GM23338 (cell line): Measurements from ENCODE around the gene LDLRAD3. TPM values are rescaled to one million over a fixed set of nuclear protein-coding genes. Genes with fewer than 3 reads are reported as not detected.
A peak's percentile ranks its signal among the peaks of the same experiment; 100 is the strongest.

ENCODE experiments used
- ATAC-seq: fragments of 200-7000 bp; cut with Tn5 transposase; 3 replicates; pipeline ENCODE4 v1.9.1; 2020
- DNase-seq: peaks from one replicate; pipeline ENCODE4 v3.0.0-alpha.2; 2015; ENCODE audit warnings: low spot score
- H2AFZ ChIP-seq: fragments of 200-600 bp; sonication (generic); 2 replicates; pipeline ENCODE4 v1.8.0; 2016; ENCODE audit warnings: antibody characterized with exemption, mild to moderate bottlenecking, moderate library complexity
- H3F3A ChIP-seq: fragments of 200-600 bp; sonication (generic); replicated peaks from 2 replicates; pipeline ENCODE4 v1.8.0; 2017; ENCODE audit warnings: antibody characterized with exemption, mixed run types, low read depth
- H3K27ac ChIP-seq: fragments of 200-600 bp; sonication (generic); 2 replicates; pipeline ENCODE4 v1.6.1; 2016; ENCODE audit warnings: low read depth
- H3K27me3 ChIP-seq: fragments of 200-600 bp; sonication (generic); 2 replicates; pipeline ENCODE4 v1.8.0; 2016; ENCODE audit warnings: mild to moderate bottlenecking, mixed run types, moderate library complexity; ENCODE audit not compliant: insufficient read depth
- H3K36me3 ChIP-seq: fragments of 200-600 bp; sonication (generic); 2 replicates; pipeline ENCODE4 v1.8.0; 2016; ENCODE audit warnings: mild to moderate bottlenecking; ENCODE audit not compliant: insufficient read depth
- H3K4me1 ChIP-seq: fragments of 200-600 bp; sonication (generic); 2 replicates; pipeline ENCODE4 v1.8.0; 2016; ENCODE audit warnings: mild to moderate bottlenecking, moderate library complexity; ENCODE audit not compliant: insufficient read depth
- H3K4me2 ChIP-seq: fragments of 200-600 bp; sonication (generic); 2 replicates; pipeline ENCODE4 v1.7.1; 2017; ENCODE audit warnings: mixed run types
- H3K4me3 ChIP-seq: fragments of 200-600 bp; sonication (generic); 2 replicates; pipeline ENCODE4 v1.6.1; 2016; ENCODE audit warnings: mixed run types
- H3K79me2 ChIP-seq: fragments of 200-600 bp; sonication (generic); replicated peaks from 2 replicates; pipeline ENCODE4 v1.8.0; 2017; ENCODE audit warnings: mild to moderate bottlenecking; ENCODE audit not compliant: insufficient read depth
- H3K9me2 ChIP-seq: fragments of 200-600 bp; sonication (generic); 2 replicates; pipeline ENCODE4 v1.8.0; 2017; ENCODE audit not compliant: insufficient read depth
- H4K20me1 ChIP-seq: fragments of 200-600 bp; sonication (generic); replicated peaks from 2 replicates; pipeline ENCODE4 v1.8.0; 2017; ENCODE audit warnings: mild to moderate bottlenecking; ENCODE audit not compliant: insufficient read depth
- H3K27ac Mint-ChIP-seq: 2 replicates; pipeline ENCODE4 v1.8.0; 2020; ENCODE audit warnings: inconsistent platforms, mild to moderate bottlenecking, moderate library complexity, mixed read lengths
- H3K27me3 Mint-ChIP-seq: 3 replicates; pipeline ENCODE4 v1.8.0; 2022; ENCODE audit warnings: low read depth, mild to moderate bottlenecking, moderate library complexity, mixed read lengths, inconsistent platforms; ENCODE audit not compliant: insufficient read depth, poor library complexity
- H3K36me3 Mint-ChIP-seq: 3 replicates; pipeline ENCODE4 v1.8.0; 2021; ENCODE audit warnings: low read depth, mild to moderate bottlenecking, inconsistent platforms, moderate library complexity, mixed read lengths
- H3K4me1 Mint-ChIP-seq: 3 replicates; pipeline ENCODE4 v1.8.0; 2020; ENCODE audit warnings: mild to moderate bottlenecking, inconsistent platforms, mixed read lengths
- H3K4me3 Mint-ChIP-seq: 3 replicates; pipeline ENCODE4 v1.8.0; 2021; ENCODE audit warnings: moderate library complexity, mild to moderate bottlenecking, inconsistent platforms, mixed read lengths
- H3K9me3 Mint-ChIP-seq: 3 replicates; pipeline ENCODE4 v1.8.0; 2020; ENCODE audit warnings: moderate library complexity, mild to moderate bottlenecking, inconsistent platforms, mixed read lengths
- EZH2 ChIP-seq: fragments of 200-600 bp; sonication (generic); IDR thresholded peaks from one replicate; pipeline ENCODE4 v1.8.0; 2017; ENCODE audit warnings: antibody characterized with exemption, mild to moderate bottlenecking, low read depth; ENCODE audit not compliant: unreplicated experiment
- EZH2phosphoT487 ChIP-seq: fragments of 200-600 bp; sonication (generic); IDR thresholded peaks from one replicate; pipeline ENCODE4 v1.8.1; 2018; ENCODE audit warnings: antibody characterized with exemption; ENCODE audit not compliant: unreplicated experiment
- NANOG ChIP-seq: IDR thresholded peaks from 2 replicates; pipeline ENCODE4 v1.6.1; 2016; ENCODE audit warnings: antibody characterized with exemption, borderline replicate concordance
- REST ChIP-seq: IDR thresholded peaks from one replicate; pipeline ENCODE4 v1.6.1; 2018; ENCODE audit warnings: antibody characterized with exemption; ENCODE audit not compliant: unreplicated experiment
- STAT1 ChIP-seq: IDR thresholded peaks from one replicate; pipeline ENCODE4 v1.6.1; 2016; ENCODE audit warnings: antibody characterized with exemption; ENCODE audit not compliant: unreplicated experiment
- ZNF114 ChIP-seq: fragments of 250-450 bp; sonication (Bioruptor Pico); IDR thresholded peaks from 2 replicates; pipeline ENCODE4 v1.5.0; 2020; ENCODE audit warnings: mild to moderate bottlenecking, moderate library complexity
- ZNF331 ChIP-seq: fragments of 250-450 bp; sonication (Bioruptor Pico); IDR thresholded peaks from 2 replicates; pipeline ENCODE4 v1.5.0; 2020; ENCODE audit warnings: low read depth, mild to moderate bottlenecking, moderate library complexity
- polyA plus RNA-seq: library from polyadenylated mRNA; unstranded; fragments of >200 nt; fragmentation: Nextera tagmentation; extraction: Ambion mirVana; gene quantifications from 2 replicates; pipeline ENCODE4 v1.2.1, GENCODE V29; 2016
- total RNA-seq: library from RNA; depleted of rRNA; stranded (reverse); fragments of >200 nt; shearing (Covaris generic); gene quantifications from 2 replicates; pipeline ENCODE4 v1.2.3, GENCODE V29; 2014
- TF ChIP-seq, protein P1 (sequence below): IDR thresholded peaks from 2 replicates; pipeline ENCODE4 v1.6.1; 2016; ENCODE audit warnings: antibody characterized with exemption
- TF ChIP-seq, protein P2 (sequence below), 2 experiments: fragments of 200-600 bp in 1 of 2; sonication (generic) in 1 of 2; conservative IDR thresholded peaks; 2 replicates each; pipeline versions ENCODE4 v1.5.1 to v1.6.1; 2016 to 2017; ENCODE audit warnings: antibody characterized with exemption in 2 of 2, low read depth in 2 of 2, mild to moderate bottlenecking in 2 of 2, moderate library complexity in 1 of 2

The LDLRAD3 gene
- total and polyA plus RNA-seq, 2 experiments from 2014 or later, result 8.5 to 19.4 TPM

- Mint-ChIP-seq H3K9me3 (peaks cover 33% of the 10 kb centered on the region), H3K27me3 (peaks cover 8% of the 10 kb centered on the region), H3K4me3 (peak overlapping the region; percentile 23; the same call in 1 of the 3 replicates), H3K4me1 (peaks cover 67% of the 10 kb centered on the region), H3K27ac (peak overlapping the region; percentile 98), H3K36me3 (peaks cover 57% of the 10 kb centered on the region)
- Histone ChIP-seq H3K9me2 (0 out of 2 replicates have a peak, but pooled peaks cover 2% of the 10 kb centered on the region), H3K27ac (peak overlapping the region; percentile 98), H4K20me1 (no peaks in the 10 kb centered on the region), H3K4me2 (peak overlapping the region; percentile 31), H3K79me2 (peaks cover 8% of the 10 kb centered on the region; the same call in 1 of the 2 replicates), H3F3A (peaks cover 14% of the 10 kb centered on the region), H3K36me3 (peaks cover 13% of the 10 kb centered on the region), H3K27me3 (no peaks in the 10 kb centered on the region), H3K4me3 (no peak overlapping the region), H2AFZ (no peak overlapping the region), H3K4me1 (peaks cover 37% of the 10 kb centered on the region)
- TF ChIP-seq ZNF114 (CRISPR knock-in tag), result no peak
- TF ChIP-seq, protein P1, sequence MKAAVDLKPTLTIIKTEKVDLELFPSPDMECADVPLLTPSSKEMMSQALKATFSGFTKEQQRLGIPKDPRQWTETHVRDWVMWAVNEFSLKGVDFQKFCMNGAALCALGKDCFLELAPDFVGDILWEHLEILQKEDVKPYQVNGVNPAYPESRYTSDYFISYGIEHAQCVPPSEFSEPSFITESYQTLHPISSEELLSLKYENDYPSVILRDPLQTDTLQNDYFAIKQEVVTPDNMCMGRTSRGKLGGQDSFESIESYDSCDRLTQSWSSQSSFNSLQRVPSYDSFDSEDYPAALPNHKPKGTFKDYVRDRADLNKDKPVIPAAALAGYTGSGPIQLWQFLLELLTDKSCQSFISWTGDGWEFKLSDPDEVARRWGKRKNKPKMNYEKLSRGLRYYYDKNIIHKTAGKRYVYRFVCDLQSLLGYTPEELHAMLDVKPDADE, result no peak
- TF ChIP-seq REST, result no peak
- no peak for TF ChIP-seq ZNF331 (CRISPR knock-in tag)
- TF ChIP-seq EZH2phosphoT487, result no peak
- no peak for TF ChIP-seq NANOG
- no peak for TF ChIP-seq EZH2
- no peak for ATAC-seq
- no peak for DNase-seq
Observed at GRCh38 chr11:36108881-36109589, 165.2 kb downstream of the LDLRAD3 start.

- Mint-ChIP-seq H3K4me1 (peaks cover 63% of the 10 kb centered on the region), H3K4me3 (peak overlapping the region; percentile 46; the same call in 2 of the 3 replicates), H3K27ac (peak overlapping the region; percentile 98), H3K27me3 (peaks cover 8% of the 10 kb centered on the region), H3K36me3 (peaks cover 62% of the 10 kb centered on the region), H3K9me3 (peaks cover 35% of the 10 kb centered on the region)
- Histone ChIP-seq H3K36me3 (peaks cover 13% of the 10 kb centered on the region), H2AFZ (no peak overlapping the region), H3K4me1 (peaks cover 37% of the 10 kb centered on the region), H3K27me3 (no peaks in the 10 kb centered on the region), H3F3A (peaks cover 14% of the 10 kb centered on the region), H3K27ac (peak overlapping the region; percentile 98), H3K4me2 (peak overlapping the region; percentile 31), H3K79me2 (0 out of 2 replicates have a peak, but pooled peaks cover 8% of the 10 kb centered on the region), H4K20me1 (no peaks in the 10 kb centered on the region), H3K9me2 (no peaks in the 10 kb centered on the region), H3K4me3 (no peak overlapping the region)
- DNase-seq (no peak), ATAC-seq (no peak)
- TF ChIP-seq, protein P1, result no peak
- TF ChIP-seq, protein P2, sequence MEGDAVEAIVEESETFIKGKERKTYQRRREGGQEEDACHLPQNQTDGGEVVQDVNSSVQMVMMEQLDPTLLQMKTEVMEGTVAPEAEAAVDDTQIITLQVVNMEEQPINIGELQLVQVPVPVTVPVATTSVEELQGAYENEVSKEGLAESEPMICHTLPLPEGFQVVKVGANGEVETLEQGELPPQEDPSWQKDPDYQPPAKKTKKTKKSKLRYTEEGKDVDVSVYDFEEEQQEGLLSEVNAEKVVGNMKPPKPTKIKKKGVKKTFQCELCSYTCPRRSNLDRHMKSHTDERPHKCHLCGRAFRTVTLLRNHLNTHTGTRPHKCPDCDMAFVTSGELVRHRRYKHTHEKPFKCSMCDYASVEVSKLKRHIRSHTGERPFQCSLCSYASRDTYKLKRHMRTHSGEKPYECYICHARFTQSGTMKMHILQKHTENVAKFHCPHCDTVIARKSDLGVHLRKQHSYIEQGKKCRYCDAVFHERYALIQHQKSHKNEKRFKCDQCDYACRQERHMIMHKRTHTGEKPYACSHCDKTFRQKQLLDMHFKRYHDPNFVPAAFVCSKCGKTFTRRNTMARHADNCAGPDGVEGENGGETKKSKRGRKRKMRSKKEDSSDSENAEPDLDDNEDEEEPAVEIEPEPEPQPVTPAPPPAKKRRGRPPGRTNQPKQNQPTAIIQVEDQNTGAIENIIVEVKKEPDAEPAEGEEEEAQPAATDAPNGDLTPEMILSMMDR (conservative IDR thresholded peaks at IDR 0.05; ENCODE audit: low read depth in 2 of 2), result no peak
- TF ChIP-seq STAT1, result no peak
Observed at GRCh38 chr11:36109590-36109849, 165.7 kb downstream of the LDLRAD3 start.
